ENCODE data around the gene DPP6.
"Not testable (repeated sequence)": the region's sequence is repeated elsewhere in the genome, so short reads cannot be mapped to it uniquely, and the experiment has no call there.

DPP6 gene

DNA sequence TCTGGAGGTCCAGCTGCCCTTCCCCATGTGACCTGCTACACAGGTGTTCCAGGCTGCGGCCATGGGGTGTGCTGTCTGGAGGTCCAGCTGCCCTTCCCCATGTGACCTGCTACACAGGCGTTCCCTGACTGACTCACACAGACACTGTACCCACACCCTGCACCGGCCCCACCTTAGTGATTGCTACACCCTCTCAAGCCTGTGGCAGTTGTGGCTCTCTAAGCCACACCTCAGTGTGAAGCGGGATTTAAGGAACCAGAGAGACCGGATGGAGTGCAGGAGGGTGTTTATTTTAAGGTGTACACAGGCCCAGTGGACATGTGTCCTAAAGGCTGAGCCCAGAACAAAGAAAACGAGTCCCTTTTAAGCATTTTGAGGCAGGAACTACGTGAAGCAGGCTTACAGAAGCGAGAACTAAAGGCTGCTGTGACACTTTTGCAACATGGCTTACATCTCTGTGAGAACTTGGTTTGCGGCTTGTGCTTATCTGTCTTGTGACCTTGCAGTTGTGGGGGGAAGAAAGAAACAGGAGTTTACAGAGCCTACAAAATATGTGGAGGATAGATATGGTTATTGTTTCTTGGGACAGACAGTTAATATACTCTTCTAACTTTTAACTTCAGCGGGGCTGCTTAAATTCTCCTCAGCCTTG is 624.4 kb downstream of the DPP6 start:
- no peak overlapping the region for H3K9ac ChIP-seq (ENCODE audit: insufficient read length)
- no peaks in the 10 kb centered on the region for H3K9me3 ChIP-seq (ENCODE audit: low read depth, low read length)
- no peak for DNase-seq (ENCODE audit: low read depth, low spot score)
- H3K27ac ChIP-seq, result no peak overlapping the region
- H3K36me3 ChIP-seq (ENCODE audit: insufficient read depth, low read length), result no peaks in the 10 kb centered on the region
- H3K4me3 ChIP-seq, result no peak overlapping the region
- no peak for TF ChIP-seq POLR2AphosphoS5 (IDR thresholded peaks at IDR 0.05; ENCODE audit: borderline replicate concordance, low read depth, low read length)
- TF ChIP-seq FOXP2 (optimal IDR thresholded peaks at IDR 0.05; ENCODE audit: control extremely low read depth, extremely low read length, insufficient read depth), result no peak
- no peak for TF ChIP-seq EZH2 (IDR thresholded peaks at IDR 0.05)

DNA sequence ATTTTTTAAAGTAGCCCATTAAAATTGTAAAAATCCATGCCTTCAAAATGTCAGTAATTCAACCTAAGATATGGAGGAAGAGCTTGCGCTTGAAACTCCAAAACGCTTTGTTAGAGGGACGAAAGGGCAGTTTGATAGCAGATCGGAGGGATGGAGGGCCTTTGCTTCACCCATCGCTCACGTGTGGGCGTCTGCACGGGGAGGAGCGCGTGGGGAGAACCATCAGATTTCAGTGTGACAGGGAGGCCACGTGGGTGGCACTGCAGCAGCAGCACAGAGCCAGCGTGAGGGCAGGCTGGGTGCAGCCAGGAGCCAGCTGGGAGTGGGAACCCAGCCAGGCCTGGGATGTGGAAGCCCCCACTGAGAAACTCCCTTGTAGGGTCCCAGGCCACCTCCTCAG is 625.3 kb downstream of the DPP6 start:
- no peak overlapping the region for H3K4me3 ChIP-seq
- H3K27ac ChIP-seq, result no peak overlapping the region
- no peak for TF ChIP-seq FOXP2 (optimal IDR thresholded peaks at IDR 0.05; ENCODE audit: control extremely low read depth, extremely low read length, insufficient read depth)
- no peak for TF ChIP-seq POLR2AphosphoS5 (IDR thresholded peaks at IDR 0.05; ENCODE audit: borderline replicate concordance, low read depth, low read length)
- no peak for TF ChIP-seq EZH2 (IDR thresholded peaks at IDR 0.05)
- H3K9me3 ChIP-seq (ENCODE audit: low read depth, low read length), result no peaks in the 10 kb centered on the region
- H3K36me3 ChIP-seq (ENCODE audit: insufficient read depth, low read length), result no peaks in the 10 kb centered on the region
- H3K9ac ChIP-seq (ENCODE audit: insufficient read length), result no peak overlapping the region
- no peak for DNase-seq (ENCODE audit: low read depth, low spot score)

DNA sequence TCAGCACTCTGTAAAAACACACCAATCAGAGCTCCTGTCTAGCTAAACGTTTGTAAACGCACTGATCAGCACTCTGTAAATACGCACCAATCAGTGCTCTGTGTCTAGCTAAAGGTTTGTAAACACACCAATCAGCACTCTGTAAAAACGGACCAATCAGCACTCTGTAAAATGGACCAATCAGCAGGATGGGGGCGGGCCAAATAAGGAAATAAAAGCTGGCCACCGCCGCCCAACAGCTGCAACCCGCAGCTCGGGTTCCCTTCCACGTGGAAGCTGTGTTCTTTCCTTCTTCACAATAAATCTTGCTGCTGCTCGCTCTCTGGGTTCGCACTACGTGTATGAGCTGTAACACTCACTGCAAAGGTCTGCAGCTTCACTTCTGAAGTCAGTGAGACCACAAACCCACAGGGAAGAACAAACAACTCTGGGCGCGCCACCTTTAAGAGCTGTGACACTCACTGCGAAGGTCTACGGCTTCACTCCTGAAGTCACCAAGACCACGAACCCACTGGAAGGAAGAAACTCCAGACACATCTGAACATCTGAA is 625.9 kb downstream of the DPP6 start:
- not testable (repeated sequence) for H3K9me3 ChIP-seq (ENCODE audit: low read depth, low read length); H3K4me3 ChIP-seq; H3K9ac ChIP-seq (ENCODE audit: insufficient read length); H3K27ac ChIP-seq; DNase-seq (ENCODE audit: low read depth, low spot score); H3K36me3 ChIP-seq (ENCODE audit: insufficient read depth, low read length)

DNA sequence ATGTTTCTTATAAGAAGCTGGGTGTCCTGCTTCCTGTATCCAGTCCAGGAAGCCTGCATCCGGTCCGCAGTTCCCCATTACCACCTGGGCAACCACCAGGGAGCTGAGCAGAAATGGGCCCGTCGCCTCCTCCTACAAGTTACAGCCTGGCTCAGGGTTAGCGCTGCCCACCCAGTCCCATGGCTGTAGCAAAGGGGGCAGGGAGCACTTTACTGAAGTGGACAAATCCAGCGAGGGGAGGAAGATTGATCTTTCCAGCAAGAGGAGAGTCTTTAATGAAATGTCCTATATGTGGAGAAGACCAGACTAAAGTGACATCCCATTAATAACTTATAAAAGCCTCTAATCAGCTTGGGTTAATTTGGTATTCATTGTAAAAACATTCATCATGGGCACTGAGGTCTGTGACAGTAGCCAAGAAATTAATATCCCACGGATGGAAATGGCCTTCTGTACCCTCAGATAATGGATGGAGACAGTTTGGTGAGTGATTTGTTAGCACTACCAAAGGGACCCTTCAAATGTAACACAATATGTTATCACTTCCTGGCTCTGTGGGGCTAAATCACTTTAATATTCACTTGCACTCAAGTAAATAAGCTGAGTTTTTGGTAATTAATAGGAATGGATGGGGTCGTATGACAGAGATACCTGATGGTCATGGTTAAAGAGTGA is 627.3 kb downstream of the DPP6 start:
- no peak overlapping the region for H3K9ac ChIP-seq (ENCODE audit: insufficient read length)
- no peak overlapping the region for H3K4me3 ChIP-seq
- no peaks in the 10 kb centered on the region for H3K36me3 ChIP-seq (ENCODE audit: insufficient read depth, low read length)
- no peaks in the 10 kb centered on the region for H3K9me3 ChIP-seq (ENCODE audit: low read depth, low read length)
- TF ChIP-seq FOXP2 (optimal IDR thresholded peaks at IDR 0.05; ENCODE audit: control extremely low read depth, extremely low read length, insufficient read depth) (no peak), POLR2AphosphoS5 (IDR thresholded peaks at IDR 0.05; ENCODE audit: borderline replicate concordance, low read depth, low read length) (no peak), EZH2 (IDR thresholded peaks at IDR 0.05) (no peak)
- DNase-seq (ENCODE audit: low read depth, low spot score), result no peak
- H3K27ac ChIP-seq, result no peak overlapping the region

DNA sequence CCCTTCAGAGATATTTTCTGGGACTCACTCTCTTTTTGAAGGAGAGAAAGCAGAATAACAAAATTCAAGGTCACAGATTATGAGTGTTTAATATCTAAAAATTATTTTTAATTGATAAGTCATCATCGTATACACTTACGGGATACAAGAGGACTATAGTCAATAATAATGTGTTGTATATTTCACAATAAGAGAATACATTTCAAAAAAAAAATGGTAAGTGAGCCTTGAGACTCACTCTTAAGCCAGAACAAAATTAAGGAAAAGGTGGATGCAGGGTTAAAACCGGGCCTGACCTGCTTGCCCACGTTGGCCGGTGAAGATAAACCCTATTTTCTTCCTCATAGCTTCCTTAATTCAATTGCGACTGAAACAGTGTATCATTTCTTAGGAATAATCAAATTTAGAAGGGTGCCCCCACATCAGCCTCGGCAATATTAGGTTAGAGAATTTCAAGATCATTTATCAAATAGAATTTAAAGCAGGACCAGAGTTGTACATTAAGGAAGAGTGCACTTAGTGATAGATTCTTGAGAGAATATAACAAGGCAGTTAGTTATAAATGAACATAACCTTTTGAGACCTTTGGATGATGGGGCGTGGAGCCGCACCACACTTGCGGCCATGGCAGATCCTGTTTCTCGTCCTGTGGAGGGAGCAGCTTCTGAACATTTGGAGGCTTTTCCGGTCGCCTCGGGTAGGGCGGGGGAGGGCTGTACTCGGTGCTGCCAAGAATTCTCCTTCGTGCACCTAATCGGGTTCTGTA is 628.9 kb downstream of the DPP6 start:
- TF ChIP-seq FOXP2 (optimal IDR thresholded peaks at IDR 0.05; ENCODE audit: control extremely low read depth, extremely low read length, insufficient read depth) (no peak), EZH2 (IDR thresholded peaks at IDR 0.05) (peak; percentile 19), POLR2AphosphoS5 (IDR thresholded peaks at IDR 0.05; ENCODE audit: borderline replicate concordance, low read depth, low read length) (no peak)
- no peaks in the 10 kb centered on the region for H3K9me3 ChIP-seq (ENCODE audit: low read depth, low read length)
- H3K27ac ChIP-seq, result no peak overlapping the region
- no peak overlapping the region for H3K9ac ChIP-seq (ENCODE audit: insufficient read length)
- DNase-seq (ENCODE audit: low read depth, low spot score), result no peak
- no peak overlapping the region for H3K4me3 ChIP-seq
- H3K36me3 ChIP-seq (ENCODE audit: insufficient read depth, low read length), result no peaks in the 10 kb centered on the region

DNA sequence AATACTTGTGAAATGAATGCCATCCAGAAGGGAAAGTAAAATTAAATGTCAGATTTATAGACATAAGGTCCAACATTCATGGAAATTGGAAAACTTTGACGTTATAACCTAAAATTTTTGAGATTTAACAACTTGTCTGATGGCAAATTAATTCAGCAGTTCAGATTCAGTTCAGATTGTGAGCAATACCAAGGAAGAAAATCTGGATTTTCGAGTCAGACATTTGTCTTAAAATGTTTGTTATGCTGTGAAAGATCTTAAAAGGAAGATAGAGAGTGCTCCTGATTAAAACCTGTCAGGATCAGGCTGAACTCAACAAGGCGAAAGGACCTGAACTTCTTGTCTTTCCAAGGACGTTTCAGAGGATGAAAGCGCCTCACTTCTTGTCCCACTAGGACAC is 629.8 kb downstream of the DPP6 start:
- H3K9me3 ChIP-seq (ENCODE audit: low read depth, low read length), result no peaks in the 10 kb centered on the region
- no peak for DNase-seq (ENCODE audit: low read depth, low spot score)

DNA sequence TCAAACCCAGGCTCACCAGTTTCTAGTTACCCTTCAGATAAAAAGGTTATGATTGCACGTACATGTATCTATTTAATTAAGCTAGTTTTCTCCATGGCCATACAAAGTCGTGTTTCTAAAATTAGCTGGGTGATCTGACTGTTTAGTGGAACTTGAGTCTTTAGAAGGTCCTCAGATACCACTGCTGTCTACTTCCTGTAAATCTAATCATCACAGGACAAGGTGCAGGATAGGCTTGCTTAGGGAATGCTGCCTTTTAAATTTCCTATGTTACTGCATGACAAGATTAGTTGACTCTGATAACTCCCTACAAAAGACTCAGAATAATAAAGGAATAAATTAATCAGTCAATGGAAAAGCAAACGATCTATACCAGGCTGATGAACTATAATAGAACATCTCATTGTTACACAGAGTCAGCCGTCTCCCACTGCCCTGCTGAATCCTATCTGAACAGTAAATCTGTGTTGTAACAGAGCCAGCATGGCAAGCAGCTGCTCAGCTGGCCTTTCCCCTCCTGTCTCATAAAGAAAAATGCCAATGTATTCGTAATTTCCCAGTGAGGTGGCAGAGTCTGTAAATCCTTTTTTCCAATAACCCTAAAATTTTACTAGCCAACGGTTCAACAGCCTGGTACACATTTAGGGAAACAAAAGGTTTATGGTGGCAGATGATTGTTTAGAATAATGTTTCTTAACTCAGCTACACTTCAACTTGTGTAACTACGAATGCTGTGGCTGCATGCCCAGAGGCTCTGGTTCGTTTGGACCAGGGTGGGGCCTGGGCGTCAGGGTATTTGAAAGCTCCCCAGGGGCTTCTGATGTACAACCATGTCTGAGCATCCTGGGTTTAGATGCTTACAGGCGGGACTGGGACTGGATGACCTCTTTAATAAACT is 632.7 kb downstream of the DPP6 start:
- Histone ChIP-seq H3K9me3 (ENCODE audit: low read depth, low read length) (no peaks in the 10 kb centered on the region), H3K9ac (ENCODE audit: insufficient read length) (no peak overlapping the region), H3K27ac (no peak overlapping the region), H3K36me3 (ENCODE audit: insufficient read depth, low read length) (no peaks in the 10 kb centered on the region), H3K4me3 (no peak overlapping the region)
- DNase-seq (ENCODE audit: low read depth, low spot score), result no peak
- TF ChIP-seq FOXP2 (optimal IDR thresholded peaks at IDR 0.05; ENCODE audit: control extremely low read depth, extremely low read length, insufficient read depth), result no peak
- TF ChIP-seq POLR2AphosphoS5 (IDR thresholded peaks at IDR 0.05; ENCODE audit: borderline replicate concordance, low read depth, low read length), result no peak

More for the DNA sequence above, 629.8 kb downstream of the DPP6 start:
- no peak overlapping the region for H3K27ac ChIP-seq
- H3K9ac ChIP-seq (ENCODE audit: insufficient read length), result no peak overlapping the region
- no peak overlapping the region for H3K4me3 ChIP-seq
- TF ChIP-seq EZH2 (IDR thresholded peaks at IDR 0.05) (no peak), FOXP2 (optimal IDR thresholded peaks at IDR 0.05; ENCODE audit: control extremely low read depth, extremely low read length, insufficient read depth) (no peak), POLR2AphosphoS5 (IDR thresholded peaks at IDR 0.05; ENCODE audit: borderline replicate concordance, low read depth, low read length) (no peak)
- no peaks in the 10 kb centered on the region for H3K36me3 ChIP-seq (ENCODE audit: insufficient read depth, low read length)

DNA sequence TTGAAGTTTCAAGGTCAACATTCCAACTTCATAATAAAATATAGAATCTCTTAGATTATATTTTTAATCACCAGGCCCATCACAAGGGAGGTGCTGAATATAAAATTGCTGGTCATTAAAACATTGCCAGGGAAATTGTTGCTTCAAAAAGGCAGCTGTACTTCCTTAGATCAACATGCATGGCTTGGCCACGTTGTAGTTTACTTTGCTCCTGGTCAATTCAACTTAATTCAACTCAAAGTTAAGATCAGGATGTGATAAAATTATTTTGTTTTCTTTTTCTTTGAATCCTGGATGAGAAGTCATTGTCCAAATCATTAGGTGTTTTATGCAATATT is 633.3 kb downstream of the DPP6 start:
- H3K4me3 ChIP-seq, result no peak overlapping the region
- DNase-seq (ENCODE audit: low read depth, low spot score), result no peak
- no peak overlapping the region for H3K9ac ChIP-seq (ENCODE audit: insufficient read length)
- no peak for TF ChIP-seq EZH2 (IDR thresholded peaks at IDR 0.05)
- H3K27ac ChIP-seq, result no peak overlapping the region
- no peaks in the 10 kb centered on the region for H3K9me3 ChIP-seq (ENCODE audit: low read depth, low read length)
- H3K36me3 ChIP-seq (ENCODE audit: insufficient read depth, low read length), result no peaks in the 10 kb centered on the region
